Measurements from ENCODE around the gene CCL19. TPM values are rescaled to one million over a fixed set of nuclear protein-coding genes. Genes with fewer than 3 reads are reported as not detected.
A peak's percentile ranks its signal among the peaks of the same experiment; 100 is the strongest.

Gene CCL19
- polyA plus RNA-seq, 12 donors: 0.17 to 117 (median 3.1) TPM; not detected in 6

DNA sequence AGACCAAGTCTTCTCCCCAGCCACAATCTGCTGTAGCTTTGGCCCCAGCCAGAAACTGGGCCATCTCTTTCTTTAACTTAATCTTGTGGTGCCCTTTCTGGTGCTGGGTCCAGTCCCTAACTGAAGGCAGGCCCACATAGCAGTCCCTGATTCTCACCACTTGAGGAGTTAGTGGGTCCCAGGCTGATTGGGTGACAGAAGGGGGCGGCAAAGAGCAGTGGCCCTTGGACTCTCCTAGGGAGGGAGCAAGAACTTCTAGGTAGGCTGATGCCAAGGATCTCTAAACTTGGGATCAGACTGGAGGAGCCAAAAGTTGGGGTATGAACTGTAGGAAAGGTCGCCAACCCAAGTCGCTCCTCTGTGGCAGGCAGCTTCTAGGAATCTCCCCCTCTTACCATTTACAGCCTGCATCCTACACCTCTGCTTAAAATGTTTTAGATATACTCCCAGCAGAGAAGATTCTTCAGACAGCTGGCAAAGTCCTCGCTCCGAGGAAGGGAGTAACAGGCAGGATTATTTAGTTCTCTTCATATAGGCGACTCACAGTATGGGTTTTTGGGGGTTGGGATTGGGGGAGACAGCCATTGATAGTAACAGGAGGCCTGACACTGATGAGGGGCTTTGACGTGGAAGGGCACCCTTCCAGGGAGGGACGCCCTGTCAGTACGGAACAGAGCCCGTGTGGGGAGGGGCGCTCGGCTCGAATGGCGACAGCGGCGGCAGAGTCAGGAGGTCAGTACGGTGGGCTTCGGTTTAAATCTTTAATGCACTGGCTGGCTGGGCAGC lies 26.6 kb downstream of the CCL19 start:
- peak; percentile 73 for DNase-seq

DNA sequence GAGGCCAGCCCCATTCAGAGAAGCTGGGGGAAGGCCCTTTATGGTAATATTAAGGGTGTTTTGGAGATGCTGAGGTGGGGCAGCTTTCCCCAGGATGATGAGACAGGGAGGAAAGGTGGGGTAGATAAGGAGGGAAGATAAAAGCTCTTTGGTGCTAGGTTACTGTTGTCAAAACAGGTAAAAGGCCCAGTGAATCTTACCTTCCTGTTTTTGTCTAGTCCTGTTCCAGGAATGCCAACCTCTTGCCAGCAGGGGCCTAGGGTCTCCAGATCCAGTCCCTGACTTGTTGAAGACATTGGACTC lies 27.8 kb downstream of the CCL19 start:
- DNase-seq: no peak

DNA sequence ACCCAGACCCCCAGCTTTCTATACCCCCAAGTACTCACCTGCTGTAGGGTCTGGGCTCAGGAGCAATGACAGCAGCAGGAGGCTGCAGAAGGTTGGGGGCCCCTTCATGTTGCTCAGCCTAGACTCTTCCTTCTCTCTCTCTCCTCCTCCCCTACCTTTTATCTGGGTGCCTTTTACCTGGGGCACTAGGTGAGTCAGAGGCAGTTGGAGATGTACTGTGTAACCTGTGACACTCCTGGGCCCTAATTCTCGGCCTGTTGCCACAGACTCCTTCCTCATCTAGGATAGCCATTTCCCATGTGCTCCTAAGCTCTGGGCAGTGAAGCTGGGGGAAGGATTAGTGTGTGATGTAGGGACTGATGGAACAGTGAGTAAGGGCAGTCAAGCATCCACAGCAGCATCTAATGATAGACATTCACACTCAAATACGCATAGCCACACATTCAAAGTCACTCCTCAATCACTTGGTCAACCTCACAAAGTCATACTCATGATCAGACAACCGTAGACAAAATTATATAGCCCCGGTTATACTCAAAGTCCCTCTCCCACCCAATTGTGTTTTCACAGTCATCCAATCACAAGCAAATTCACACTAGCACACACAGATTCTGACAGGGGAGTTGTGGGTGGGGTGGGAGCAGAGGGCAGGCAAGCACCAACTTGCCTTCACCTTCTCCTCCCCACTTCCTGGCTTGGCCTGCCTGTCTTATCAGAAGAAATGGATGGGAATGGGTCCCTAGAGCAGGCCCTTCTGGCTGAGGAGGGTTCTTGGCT lies 28.4 kb downstream of the CCL19 start, which contains the start of gene CCL27:
Gene CCL27, minus strand, starts transcription at position 132 of the 777 bp plus-strand sequence. Its CDS starts 24 bp downstream, at position 108.
- no peak for DNase-seq

DNA sequence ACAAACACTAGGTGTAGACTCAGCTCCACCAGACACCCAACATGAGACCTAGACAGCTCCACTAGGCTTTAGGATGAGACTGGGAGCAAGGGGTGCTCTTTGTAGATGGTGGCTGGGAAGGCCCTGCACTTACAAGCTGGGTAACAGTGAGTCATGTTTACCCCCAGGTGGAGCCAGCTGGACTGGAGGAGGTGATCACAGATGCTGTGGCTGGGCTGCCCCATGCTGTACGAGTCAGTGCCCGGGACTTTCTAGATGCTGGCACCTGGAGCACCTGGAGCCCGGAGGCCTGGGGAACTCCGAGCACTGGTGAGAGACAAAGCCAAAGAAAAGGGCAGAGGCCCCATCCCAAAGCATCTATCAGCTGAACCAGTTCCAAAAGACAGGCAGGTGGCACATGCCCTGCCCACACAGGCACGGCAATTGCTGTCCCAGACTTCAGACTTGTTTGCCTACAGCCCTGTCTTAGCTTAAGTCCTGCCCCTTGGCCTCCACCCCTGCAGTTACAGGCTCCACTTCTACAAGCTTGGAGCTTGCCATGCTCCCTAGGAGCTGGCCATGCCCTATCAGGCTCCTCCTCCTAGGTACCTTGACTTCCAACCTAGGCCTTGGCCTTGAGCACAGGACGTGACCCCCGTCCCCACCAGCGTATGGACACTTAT lies 31.4 kb downstream of the CCL19 start:
- DNase-seq: no peak

DNA sequence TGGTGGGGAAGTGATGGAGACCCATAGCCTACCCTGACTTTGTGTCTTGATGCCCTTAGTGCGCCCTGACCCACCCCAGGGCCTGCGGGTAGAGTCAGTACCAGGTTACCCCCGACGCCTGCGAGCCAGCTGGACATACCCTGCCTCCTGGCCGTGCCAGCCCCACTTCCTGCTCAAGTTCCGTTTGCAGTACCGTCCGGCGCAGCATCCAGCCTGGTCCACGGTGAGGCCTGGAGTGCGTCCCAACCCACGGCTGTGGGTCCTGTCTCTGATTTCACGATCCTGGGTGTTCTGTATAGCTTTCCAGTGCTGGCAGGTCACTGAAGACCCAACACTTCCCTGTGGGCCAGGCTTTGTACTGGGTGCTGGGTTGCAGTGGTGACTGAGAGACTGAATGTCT lies 32.6 kb downstream of the CCL19 start:
- no peak for DNase-seq

DNA sequence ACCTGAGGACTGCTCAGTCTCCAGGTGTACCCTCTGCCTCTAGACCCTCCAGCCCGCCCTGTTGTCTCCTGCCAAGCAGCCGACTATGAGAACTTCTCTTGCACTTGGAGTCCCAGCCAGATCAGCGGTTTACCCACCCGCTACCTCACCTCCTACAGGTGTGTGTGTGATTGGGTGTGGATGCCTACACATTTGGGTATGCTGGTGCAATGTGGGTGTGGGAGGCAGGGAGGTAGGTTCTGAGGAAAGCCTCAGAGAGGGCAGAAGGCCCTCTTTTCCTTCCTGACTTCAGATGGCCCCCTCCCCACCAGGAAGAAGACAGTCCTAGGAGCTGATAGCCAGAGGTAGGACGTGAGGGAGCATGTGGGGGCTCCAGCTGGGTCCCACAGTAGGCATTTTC lies 34.1 kb downstream of the CCL19 start:
- DNase-seq: no peak

DNA sequence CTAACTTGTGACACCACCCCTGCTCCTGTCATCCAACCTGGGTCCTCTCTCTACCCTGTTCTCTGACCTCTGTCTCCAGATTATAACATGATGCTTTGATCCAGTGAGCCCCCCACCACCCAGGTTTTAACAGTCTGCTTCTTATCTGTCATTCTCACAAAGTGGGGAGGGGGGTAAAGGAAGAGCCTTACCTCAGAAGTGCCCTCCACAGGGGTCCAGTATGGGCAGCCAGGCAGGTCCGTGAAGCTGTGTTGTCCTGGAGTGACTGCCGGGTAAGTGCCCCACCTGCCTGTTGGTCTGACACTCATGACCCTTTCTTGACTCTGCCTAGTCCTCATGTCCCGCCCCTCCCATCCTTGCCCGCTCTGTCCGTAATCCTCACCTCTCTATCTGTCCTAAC lies 35.7 kb downstream of the CCL19 start:
- DNase-seq: no peak

DNA sequence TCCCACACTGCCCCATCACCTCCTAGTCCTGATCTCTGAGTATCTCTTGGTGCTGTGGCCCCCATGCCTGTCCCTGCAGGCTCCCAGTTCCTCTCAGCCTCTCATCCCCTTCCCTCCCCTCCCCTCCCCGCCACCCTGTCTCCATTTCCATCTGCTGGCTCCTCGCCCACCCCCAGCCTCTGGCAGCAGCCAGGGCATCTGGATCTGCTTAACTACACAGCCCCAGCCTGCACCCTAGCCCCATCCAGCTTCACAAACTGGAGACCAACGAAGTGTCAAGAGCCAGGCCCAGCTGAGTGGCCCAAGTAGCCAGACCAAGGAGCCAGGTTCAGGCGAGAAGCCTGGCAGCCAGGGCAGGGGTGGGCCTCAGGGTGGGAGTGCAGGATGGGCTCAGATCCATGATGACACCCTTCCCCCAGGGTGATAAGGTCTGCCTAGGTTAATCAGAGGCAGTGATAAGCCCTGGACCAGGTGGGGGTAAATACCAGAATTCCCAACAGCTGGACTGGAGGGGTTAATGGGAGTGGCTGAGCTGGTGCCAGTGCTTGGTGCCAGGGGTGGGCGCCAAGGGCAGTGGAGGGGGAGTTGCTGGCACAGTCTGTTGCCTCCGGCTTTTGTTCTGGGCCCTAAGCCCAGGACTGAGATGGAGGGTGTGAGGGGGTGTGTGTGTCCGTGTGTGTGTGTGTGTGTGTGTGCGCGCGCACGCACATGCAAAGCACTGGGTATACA lies 36.6 kb downstream of the CCL19 start:
- DNase-seq: peak; percentile 84

DNA sequence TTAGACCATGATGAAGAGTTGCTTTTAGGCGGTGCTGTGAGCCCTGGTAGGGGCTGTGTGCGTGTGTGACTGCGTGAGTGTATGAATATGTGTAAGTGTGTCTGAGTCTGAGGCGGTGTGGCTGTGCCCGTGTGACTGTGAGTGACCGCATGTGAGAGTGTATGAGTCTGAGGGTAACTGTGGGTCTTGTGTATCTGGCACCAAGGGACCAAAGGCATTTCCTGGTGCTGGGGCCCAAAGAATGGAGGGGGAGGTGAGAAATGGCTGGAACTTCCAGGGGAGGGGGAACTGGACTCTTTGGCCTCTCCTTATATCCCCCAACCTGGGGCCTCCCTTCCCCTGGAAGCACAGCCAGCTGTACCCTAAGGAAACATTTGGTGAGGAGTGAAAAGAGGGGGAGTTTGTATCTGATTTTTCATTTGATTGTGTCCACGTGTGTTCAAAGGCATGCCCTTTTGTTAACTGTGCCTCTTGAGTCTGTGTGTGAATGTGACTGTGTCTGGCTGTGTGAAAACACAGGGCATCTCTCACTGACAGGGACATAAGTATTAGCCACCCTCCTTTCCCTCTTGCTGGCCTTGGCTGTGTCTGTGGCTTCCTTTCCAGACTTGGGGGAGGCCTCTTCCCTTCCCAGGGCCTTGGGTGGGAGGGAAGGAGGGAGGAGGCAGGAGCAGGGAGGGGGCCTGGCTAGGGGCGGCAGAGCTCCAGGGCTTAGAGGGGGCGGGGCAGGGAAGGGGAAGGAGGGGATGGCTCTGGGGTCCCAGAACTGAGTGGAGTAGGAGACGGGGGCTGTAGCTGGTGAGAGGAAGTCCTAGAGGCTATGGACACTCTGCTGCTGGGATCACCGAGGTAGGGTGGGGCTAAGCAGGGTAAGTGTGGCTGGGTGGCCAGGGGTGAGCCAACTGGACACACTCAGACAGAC lies 37.7 kb downstream of the CCL19 start:
- peak; percentile 77 for DNase-seq

DNA sequence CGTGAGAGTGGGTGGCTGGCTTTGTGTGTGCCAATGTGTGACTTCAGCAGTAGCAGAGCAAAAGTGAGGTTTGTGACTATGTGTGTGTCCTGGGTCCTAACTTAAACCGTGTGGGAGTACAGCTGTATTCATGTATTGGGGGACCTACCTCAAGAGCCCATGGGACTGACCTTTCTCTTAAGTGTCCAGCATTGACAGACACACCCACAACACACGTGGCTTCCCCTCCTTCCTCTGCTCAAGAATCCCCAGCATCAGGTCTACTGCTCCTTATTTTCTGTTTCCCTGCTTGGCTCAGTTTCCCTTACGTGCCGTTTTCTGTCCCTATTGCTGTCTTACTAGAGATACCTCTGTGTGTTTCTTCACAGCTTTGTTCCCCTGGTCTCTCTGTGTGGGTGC lies 38.5 kb downstream of the CCL19 start:
- DNase-seq: no peak

DNA sequence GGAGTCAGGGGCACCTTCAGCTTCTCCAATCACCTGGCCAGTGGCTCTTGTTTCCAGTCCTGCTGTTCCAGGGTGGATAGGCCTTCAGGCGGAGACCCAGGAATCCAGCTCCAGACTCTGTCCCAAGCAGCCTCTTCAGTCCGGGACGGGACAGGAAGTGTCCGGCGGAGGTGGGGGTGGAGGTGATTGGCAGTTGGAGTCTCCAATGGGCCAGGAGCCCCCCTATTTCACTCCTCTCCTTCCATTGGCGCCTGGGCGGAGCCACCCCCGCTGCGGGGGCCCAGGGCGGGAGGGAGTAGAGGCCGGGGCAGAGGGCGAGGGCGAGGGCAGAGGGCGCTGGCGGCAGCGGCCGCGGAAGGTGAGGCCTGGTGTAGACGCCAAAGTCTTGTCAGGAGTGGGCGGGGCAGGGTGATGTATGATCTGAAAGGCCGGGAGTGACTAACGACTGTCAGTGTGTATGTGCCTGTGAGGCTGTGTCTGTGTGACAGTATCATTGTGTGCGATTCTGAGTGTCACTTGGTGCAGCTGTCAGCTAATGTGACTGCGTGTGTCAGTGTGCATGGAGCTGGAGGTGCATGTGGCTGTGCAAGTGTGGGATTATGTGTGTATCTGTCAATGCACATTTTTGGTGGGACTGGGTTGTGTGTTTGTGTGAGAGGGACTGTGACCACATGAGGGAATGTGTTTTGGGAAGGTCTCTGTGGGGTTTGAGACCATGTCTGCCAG lies 39.0 kb downstream of the CCL19 start, which contains the start of gene IL11RA:
Gene IL11RA, plus strand, starts transcription at position 310 of the 726 bp plus-strand sequence. CDS start 3,033 bp downstream, outside the sequence.
- DNase-seq: peak; percentile 89

DNA sequence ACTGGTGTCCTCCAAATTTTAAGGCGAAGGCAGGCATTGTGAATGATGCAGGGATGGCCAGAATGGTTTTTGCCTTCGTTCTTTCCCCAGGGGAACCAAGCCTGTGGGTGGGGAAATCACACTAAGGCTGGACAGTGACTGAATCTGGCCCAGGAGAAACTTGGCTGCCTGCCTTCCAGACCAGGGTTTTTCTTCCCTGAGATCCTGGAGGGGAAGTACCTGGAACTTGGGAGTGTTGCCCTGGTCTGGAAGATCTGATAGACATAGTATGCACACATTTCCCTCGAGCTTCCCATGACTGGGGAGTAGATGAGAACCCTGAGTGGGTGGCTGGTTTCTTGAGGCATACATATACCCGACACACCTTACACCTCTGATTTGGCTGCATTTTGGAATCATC lies 39.8 kb downstream of the CCL19 start:
- DNase-seq: no peak

DNA sequence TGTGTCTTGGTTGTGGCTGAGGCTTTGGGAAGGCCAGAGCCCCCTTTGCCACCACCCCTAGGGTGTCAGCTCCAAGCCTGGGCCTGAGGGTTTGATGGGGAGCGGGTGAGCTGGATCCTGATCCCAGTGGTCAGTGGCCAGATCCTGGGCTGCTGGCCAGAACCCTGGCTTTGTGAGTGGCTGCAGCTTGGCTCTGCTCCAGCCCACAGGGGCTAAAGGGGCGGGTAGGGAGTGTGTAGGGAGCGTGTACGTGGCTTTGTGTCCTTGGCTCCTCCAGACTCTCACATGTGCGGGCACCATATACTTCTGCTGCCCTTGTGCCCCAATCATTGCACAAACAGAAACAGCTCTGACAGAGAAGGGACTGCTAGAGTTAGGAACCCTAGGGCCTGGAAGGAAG lies 40.3 kb downstream of the CCL19 start:
- DNase-seq: no peak

DNA sequence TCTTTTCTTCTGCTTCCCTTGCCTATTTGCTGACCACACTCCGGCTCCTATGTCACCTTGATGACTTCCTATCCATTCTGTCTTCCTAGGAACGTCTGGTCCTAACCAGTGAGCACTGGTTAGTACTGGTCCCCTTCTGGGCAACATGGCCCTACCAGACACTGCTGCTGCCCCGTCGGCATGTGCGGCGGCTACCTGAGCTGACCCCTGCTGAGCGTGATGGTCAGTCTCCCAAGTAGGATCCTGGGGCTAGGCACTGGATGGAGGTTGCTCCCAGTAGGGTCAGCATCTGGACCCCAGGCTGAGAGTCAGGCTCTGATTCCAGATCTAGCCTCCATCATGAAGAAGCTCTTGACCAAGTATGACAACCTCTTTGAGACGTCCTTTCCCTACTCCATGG lies 42.4 kb downstream of the CCL19 start:
- DNase-seq: no peak

DNA sequence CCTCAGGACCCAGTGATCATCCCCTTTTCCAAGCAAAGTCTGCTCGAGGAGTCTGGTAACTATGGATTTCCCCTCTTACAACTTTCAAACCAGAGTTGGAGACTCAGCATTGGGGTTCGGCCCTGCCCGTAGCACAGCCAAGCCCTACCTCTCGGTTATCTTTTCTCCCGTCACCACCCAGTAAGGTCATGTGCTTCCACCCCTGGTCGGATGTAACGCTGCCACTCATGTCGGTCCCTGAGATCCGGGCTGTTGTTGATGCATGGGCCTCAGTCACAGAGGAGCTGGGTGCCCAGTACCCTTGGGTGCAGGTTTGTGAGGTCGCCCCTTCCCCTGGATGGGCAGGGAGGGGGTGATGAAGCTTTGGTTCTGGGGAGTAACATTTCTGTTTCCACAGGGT lies 43.4 kb downstream of the CCL19 start:
- no peak for DNase-seq

DNA sequence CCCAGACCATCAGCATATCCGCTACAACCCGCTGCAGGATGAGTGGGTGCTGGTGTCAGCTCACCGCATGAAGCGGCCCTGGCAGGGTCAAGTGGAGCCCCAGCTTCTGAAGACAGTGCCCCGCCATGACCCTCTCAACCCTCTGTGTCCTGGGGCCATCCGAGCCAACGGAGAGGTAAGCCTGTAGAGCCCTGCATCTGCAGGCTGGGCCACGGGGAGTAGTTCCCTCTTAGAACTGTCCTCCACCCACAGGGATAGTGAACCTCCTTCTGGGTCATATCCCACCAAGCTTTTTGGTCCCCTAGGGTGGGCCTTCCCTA lies 44.0 kb downstream of the CCL19 start:
- no peak for DNase-seq

DNA sequence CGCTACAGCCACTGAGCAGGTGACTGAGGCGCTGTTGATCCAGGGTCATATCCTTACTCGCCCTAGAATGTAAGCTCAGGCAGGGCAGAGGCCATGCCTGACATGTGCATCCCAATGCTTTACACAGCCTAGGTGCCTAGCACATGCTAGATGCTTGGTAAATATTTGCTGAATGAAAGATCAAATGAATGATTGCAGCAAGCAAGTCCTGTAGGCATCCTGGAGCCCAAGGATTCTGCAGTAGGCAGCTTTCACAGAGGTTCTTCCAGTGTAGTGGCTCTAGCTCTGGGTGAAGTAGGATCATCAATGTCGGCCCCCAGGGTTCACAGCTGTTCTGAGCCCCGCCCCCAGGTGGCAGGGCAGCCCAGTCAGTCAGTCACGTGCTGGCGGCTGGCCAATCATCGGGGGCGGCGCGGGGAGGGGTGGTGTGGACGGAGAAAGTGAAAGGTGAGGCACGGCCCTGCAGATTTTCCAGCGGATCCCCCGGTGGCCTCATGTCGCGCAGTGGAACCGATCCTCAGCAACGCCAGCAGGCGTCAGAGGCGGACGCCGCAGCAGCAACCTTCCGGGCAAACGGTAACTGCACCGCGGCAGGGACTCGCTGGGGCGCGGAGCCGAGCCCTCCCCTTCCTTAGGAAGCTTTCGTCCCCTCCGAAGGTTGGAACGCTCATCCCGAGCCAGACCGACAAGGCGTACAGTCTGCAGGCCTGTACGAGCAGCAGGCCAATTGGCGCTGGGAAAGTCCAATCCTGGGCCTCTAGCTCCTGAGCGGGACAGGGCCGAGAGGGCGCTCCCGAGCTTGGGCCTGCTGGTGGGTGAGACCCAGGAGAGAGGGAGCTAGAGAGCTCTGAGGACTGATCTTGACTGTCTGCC lies 44.6 kb downstream of the CCL19 start, which contains the start of gene GALT:
Gene GALT, plus strand, starts transcription at position 465 of the 873 bp plus-strand sequence. Its CDS starts 30 bp downstream, at position 495.
- peak; percentile 88 for DNase-seq

DNA sequence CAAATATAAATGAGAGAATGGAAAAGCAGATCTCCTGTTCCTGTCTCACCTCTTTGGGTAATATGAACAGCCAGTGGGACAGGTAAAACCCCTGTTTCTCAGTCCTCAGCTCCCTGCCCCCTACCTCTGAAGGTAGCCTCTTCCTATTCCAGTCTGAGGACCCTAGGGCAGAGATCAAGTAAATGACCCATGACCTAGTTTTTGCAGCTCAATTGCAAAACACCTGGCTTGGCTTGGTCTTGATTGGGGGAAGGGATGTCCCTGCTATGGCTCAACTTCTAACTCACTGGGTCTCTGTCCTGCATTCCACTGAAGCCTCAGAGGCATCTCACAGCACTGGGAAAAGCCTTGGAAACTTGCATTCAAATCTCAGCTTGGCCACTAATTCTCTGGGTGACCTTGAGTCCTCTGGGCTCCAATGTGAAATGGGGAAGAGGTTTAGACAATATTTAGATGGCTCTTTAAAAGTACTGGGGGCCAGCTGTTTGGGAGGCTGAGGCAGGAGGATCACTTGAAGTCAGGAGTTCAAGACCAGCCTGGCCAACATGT lies 46.2 kb downstream of the CCL19 start:
- no peak for DNase-seq

DNA sequence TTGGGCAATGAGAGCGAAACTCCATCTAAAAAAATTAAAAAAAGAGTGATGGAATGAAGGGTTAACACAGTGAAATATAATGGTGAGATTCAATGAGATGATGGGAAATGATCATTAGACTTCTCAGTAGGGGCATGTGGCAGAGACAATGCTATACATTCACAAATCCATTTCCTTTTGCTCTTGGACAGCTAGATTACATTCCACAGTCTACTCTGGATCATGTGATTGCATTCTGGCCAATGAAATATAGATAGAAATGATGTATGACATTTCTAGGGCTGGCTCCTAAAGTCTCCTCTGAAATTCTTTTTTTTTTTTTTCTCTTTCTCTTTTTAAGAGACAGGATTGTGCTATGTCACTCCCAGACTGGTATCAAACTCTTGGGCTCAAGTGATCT lies 48.4 kb downstream of the CCL19 start:
- no peak for DNase-seq

Measured in muscle of arm (tissue), 12 donors.